Keratinocyte (primary cell): ENCODE results near the gene HRAS. TPM values are rescaled to one million over a fixed set of nuclear protein-coding genes. Genes with fewer than 3 reads are reported as not detected.

Source experiments
- DNase-seq: peaks from one replicate; pipeline ENCODE4 v3.0.0-alpha.2; 2011; ENCODE audit warnings: low read depth, missing footprints, low spot score
- FAIRE-seq: peaks from 2 replicates; lab custom pipeline; 2011; peaks lifted over from hg19 to GRCh38; lab: Jason Lieb, UNC
- H2AFZ ChIP-seq: 2 replicates; pipeline ENCODE4 v1.6.0; 2012; ENCODE audit warnings: low read length, control low read depth, inconsistent platforms; ENCODE audit not compliant: control insufficient read depth
- H3K27ac ChIP-seq: 2 replicates; pipeline ENCODE4 v1.5.1; 2011; ENCODE audit warnings: low read length; ENCODE audit not compliant: control insufficient read depth, insufficient read depth
- H3K27me3 ChIP-seq: 3 replicates; pipeline ENCODE4 v1.6.0; 2011; ENCODE audit warnings: low read length; ENCODE audit not compliant: control insufficient read depth, insufficient read depth; ENCODE audit errors: extremely low read depth
- H3K36me3 ChIP-seq, 2 experiments: 2 replicates in 1 of 2; 3 replicates in 1 of 2; pipeline ENCODE4 v1.5.1; 2011; ENCODE audit warnings: low read length in 2 of 2, mild to moderate bottlenecking in 1 of 2; ENCODE audit not compliant: control insufficient read depth in 2 of 2, insufficient read depth in 2 of 2; ENCODE audit errors: extremely low read depth in 1 of 2
- H3K4me1 ChIP-seq: 3 replicates; pipeline ENCODE4 v1.5.1; 2011; ENCODE audit warnings: low read length; ENCODE audit not compliant: control insufficient read depth, insufficient read depth; ENCODE audit errors: extremely low read depth
- H3K4me2 ChIP-seq: 3 replicates; pipeline ENCODE4 v1.6.0; 2011; ENCODE audit warnings: low read depth, low read length; ENCODE audit not compliant: control insufficient read depth, insufficient read depth; ENCODE audit errors: extremely low read depth
- H3K4me3 ChIP-seq, 3 experiments: fragments of 200-600 bp in 1 of 3; sonication (generic) in 1 of 3; 2 replicates in 2 of 3; 3 replicates in 1 of 3; pipeline ENCODE4 v1.5.1; 2011 to 2016; ENCODE audit warnings: low read length in 3 of 3, mild to moderate bottlenecking in 3 of 3, control low read depth in 2 of 3, inconsistent platforms in 1 of 3, low read depth in 1 of 3, mixed read lengths in 1 of 3, mixed run types in 1 of 3, moderate library complexity in 1 of 3; ENCODE audit not compliant: control insufficient read depth in 2 of 3, insufficient read depth in 2 of 3; ENCODE audit errors: extremely low read depth in 1 of 3
- H3K79me2 ChIP-seq: 2 replicates; pipeline ENCODE4 v1.6.0; 2012; ENCODE audit warnings: low read length; ENCODE audit not compliant: control insufficient read depth, insufficient read depth
- H3K9ac ChIP-seq: 3 replicates; pipeline ENCODE4 v1.6.0; 2011; ENCODE audit warnings: low read length; ENCODE audit not compliant: control insufficient read depth, insufficient read depth; ENCODE audit errors: extremely low read depth
- H3K9me1 ChIP-seq: 3 replicates; pipeline ENCODE4 v1.6.0; 2011; ENCODE audit warnings: low read length; ENCODE audit not compliant: control insufficient read depth, insufficient read depth; ENCODE audit errors: extremely low read depth
- H3K9me3 ChIP-seq: 2 replicates; pipeline ENCODE4 v1.5.1; 2012; ENCODE audit warnings: low read depth, low read length; ENCODE audit not compliant: control insufficient read depth
- H4K20me1 ChIP-seq: 3 replicates; pipeline ENCODE4 v1.6.0; 2011; ENCODE audit warnings: low read length; ENCODE audit not compliant: control insufficient read depth, insufficient read depth; ENCODE audit errors: extremely low read depth
- EZH2 ChIP-seq: IDR thresholded peaks from one replicate; pipeline ENCODE4 v1.6.1; 2012; ENCODE audit warnings: inconsistent platforms, mild to moderate bottlenecking, low read length, moderate library complexity
- dilution Hi-C: fragments of 300-500 bp; cut with MboI; formaldehyde crosslinking; loops from one replicate; pipeline ENCODE4 v1.7.0; 2020; ENCODE audit warnings: low sequenced_read_pairs; ENCODE audit not compliant: extremely low pct_ligation_motif_present
- polyA plus RNA-seq, 5 experiments: library from polyadenylated mRNA; depleted of rRNA in 3 of 5; stranded (reverse) in 3 of 5; stranded (forward) in 1 of 5; unstranded in 1 of 5; fragments of >200 nt; gene quantifications; 1 replicate in 1 of 5; 2 replicates in 3 of 5; 3 replicates in 1 of 5; pipeline versions ENCODE4 v1.2.1 to v1.2.3, GENCODE V29; 2011 to 2012; ENCODE audit warnings: missing spikeins in 2 of 5, low read depth in 1 of 5, low replicate concordance in 1 of 5
- TF ChIP-seq, protein P1 (sequence below), 3 experiments: IDR thresholded peaks in 1 of 3; conservative IDR thresholded peaks in 1 of 3; optimal IDR thresholded peaks in 1 of 3; 2 replicates in 2 of 3; 3 replicates in 1 of 3; pipeline versions ENCODE3 to v1.5.1; 2011; ENCODE audit warnings: low read length in 3 of 3, mild to moderate bottlenecking in 3 of 3, moderate library complexity in 2 of 3, control low read depth in 1 of 3, inconsistent platforms in 1 of 3; ENCODE audit not compliant: insufficient read depth in 2 of 3; ENCODE audit errors: extremely low read depth in 1 of 3

The HRAS gene
- polyA plus RNA-seq, 1 donor (not counting 4 experiments of a cell fraction or from before 2014, with no cell fraction given), result 112 TPM

DNA sequence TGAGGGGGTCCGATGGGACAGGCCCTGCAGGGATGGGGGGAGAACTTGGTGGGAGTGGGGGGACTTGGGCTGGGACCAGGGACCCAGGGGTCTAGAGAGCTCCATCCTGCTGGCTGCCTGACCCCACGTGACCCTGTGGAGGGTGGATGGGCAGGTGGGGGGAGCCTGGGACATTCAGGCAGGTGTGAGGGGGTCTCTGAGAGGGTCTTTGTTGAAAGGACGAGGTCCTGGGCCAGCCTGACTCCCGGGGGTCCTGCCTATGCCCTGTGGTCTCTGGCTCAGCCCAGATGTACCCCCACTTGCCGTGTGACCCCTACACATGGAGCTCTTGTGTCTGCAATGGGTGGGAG, 9.4 kb upstream of the HRAS start:
- Histone ChIP-seq H3K4me3 (no peak overlapping the region), H3K27ac (no peak overlapping the region), H3K9me3 (no peaks in the 10 kb centered on the region), H3K4me1 (no peaks in the 10 kb centered on the region), H2AFZ (no peak overlapping the region), H3K79me2 (no peaks in the 10 kb centered on the region), H3K36me3 (no peaks in the 10 kb centered on the region), H4K20me1 (no peaks in the 10 kb centered on the region), H3K9me1 (no peaks in the 10 kb centered on the region), H3K27me3 (peaks cover 6% of the 10 kb centered on the region), H3K4me2 (no peak overlapping the region), H3K9ac (no peak overlapping the region)
- TF ChIP-seq, protein P1, sequence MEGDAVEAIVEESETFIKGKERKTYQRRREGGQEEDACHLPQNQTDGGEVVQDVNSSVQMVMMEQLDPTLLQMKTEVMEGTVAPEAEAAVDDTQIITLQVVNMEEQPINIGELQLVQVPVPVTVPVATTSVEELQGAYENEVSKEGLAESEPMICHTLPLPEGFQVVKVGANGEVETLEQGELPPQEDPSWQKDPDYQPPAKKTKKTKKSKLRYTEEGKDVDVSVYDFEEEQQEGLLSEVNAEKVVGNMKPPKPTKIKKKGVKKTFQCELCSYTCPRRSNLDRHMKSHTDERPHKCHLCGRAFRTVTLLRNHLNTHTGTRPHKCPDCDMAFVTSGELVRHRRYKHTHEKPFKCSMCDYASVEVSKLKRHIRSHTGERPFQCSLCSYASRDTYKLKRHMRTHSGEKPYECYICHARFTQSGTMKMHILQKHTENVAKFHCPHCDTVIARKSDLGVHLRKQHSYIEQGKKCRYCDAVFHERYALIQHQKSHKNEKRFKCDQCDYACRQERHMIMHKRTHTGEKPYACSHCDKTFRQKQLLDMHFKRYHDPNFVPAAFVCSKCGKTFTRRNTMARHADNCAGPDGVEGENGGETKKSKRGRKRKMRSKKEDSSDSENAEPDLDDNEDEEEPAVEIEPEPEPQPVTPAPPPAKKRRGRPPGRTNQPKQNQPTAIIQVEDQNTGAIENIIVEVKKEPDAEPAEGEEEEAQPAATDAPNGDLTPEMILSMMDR (optimal IDR thresholded peaks at IDR 0.05 in 1 of 3, IDR thresholded peaks at IDR 0.05 in 1 of 3, conservative IDR thresholded peaks at IDR 0.05 in 1 of 3; ENCODE audit: extremely low read depth in 1 of 3, insufficient read depth in 2 of 3, low read length in 3 of 3), result no peak
- no peak for TF ChIP-seq EZH2
- DNase-seq (no peak), FAIRE-seq (no peak)
- dilution Hi-C loops, result no loop called here

DNA sequence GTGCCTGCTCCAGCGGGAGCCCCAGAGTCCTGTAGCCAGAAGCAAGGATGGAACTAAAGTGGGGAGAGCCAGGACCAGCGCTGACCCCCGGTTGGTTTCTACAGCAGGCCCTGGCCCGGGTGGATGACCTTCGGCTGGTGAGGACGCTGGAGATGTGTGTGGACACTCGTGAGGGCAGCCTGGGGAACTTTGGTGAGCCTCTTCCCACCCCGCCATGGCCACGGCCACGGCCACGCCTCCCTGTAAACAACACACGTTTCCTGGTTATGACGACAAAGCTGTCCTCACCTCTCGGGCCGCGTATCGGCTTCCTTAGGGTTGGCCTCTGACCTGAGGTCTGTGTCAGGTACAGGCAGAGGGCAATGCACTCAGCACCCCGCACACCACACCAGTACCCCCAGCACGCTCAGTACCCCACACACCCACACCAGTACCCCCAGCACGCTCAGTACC, 6.1 kb upstream of the HRAS start:
- Histone ChIP-seq H3K36me3 (no peaks in the 10 kb centered on the region), H3K4me2 (no peak overlapping the region), H4K20me1 (no peaks in the 10 kb centered on the region), H3K79me2 (no peaks in the 10 kb centered on the region), H3K9ac (no peak overlapping the region), H3K4me1 (peaks cover 6% of the 10 kb centered on the region), H3K9me3 (no peaks in the 10 kb centered on the region), H2AFZ (no peak overlapping the region), H3K27me3 (peaks cover 10% of the 10 kb centered on the region), H3K4me3 (no peak overlapping the region), H3K27ac (no peak overlapping the region), H3K9me1 (no peaks in the 10 kb centered on the region)
- dilution Hi-C loops, result no loop called here
- no peak for FAIRE-seq
- DNase-seq, result no peak
- TF ChIP-seq, protein P1 (optimal IDR thresholded peaks at IDR 0.05 in 1 of 3, IDR thresholded peaks at IDR 0.05 in 1 of 3, conservative IDR thresholded peaks at IDR 0.05 in 1 of 3; ENCODE audit: extremely low read depth in 1 of 3, insufficient read depth in 2 of 3, low read length in 3 of 3), result no peak
- TF ChIP-seq EZH2, result no peak
